Cerebellar cortex (tissue), 1 donor: ENCODE data around the gene ZBTB32.

Source experiments
- DNase-seq: peaks from one replicate; pipeline ENCODE4 v3.0.0-alpha.2; 2015; ENCODE audit warnings: low spot score

ZBTB32 gene

DNA sequence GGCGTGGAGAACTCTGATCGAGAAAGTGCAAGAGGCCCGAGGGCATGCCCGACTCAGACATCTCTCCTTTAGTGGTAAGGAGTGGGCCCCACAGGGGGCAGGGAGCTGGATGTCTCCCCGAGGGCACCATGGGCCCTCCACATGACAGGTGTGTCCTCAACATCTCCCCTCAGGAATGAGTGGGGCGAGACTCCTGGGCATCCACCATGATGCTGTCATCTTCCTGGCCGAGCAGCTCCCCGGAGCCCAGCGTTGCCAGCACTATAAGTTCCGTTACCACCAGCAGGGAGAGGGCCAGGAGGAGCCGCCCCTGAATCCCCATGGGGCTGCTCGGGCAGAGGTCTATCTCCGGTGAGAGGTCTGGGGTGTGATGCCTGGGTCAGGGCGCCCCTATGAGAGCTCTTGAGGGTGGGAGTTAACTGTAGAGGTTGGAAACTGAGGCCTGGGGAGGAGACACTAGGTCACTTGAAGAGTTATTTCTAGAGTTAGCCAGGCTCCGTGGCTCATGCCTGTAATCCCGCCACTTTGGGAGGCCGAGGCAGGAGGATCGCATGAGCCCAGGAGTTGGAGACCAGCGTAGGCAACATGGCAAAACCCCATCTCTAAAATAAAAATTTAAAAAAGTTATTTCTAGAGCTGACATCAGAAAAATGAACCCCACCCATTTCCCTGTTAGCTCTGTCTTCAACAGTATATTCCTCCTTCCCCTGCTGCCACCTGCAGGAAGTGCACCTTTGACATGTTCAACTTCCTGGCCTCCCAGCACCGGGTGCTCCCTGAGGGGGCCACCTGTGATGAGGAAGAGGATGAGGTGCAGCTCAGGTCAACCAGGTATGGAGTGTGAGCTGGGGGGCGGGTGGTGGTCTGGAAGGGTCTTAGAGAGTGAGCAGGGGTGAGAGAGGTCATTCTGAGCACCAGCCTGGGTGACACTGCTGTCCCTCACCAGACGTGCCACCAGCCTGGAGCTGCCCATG, 32.8 kb downstream of the ZBTB32 start:
- no peak for DNase-seq

DNA sequence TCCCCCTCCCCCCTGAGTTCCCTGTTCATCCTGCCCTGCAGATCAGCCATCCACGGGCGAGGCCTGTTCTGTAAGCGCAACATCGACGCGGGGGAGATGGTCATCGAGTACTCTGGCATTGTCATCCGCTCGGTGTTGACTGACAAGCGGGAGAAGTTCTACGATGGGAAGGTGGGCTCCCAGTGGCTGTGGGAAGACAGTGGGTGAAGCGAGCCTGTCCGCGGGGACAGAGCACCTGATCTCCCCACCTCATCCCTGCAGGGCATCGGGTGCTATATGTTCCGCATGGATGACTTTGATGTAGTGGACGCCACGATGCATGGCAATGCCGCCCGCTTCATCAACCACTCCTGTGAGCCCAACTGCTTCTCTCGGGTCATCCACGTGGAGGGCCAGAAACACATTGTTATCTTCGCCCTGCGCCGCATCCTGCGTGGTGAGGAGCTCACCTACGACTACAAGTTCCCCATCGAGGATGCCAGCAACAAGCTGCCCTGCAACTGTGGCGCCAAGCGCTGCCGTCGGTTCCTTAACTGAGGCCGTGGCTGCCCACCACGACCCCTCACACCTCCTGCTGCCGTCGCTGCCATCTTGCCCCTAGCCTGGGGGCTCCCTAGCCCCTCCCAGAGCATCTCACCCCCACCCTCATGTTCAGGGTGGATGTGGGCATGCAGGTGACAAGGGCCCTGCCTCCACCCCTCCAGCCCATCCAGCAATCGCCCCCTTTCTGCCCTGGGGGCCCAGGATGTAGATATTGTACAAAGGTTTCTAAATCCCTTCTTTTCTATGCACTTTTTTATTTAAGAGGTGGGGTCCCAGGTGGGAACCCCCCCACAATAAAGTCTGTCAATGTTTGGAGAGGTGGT, 33.9 kb downstream of the ZBTB32 start:
- no peak for DNase-seq

GRCh38 chr19:35738887-35739229, 34.5 kb downstream of the ZBTB32 start:
- DNase-seq = no peak

DNA sequence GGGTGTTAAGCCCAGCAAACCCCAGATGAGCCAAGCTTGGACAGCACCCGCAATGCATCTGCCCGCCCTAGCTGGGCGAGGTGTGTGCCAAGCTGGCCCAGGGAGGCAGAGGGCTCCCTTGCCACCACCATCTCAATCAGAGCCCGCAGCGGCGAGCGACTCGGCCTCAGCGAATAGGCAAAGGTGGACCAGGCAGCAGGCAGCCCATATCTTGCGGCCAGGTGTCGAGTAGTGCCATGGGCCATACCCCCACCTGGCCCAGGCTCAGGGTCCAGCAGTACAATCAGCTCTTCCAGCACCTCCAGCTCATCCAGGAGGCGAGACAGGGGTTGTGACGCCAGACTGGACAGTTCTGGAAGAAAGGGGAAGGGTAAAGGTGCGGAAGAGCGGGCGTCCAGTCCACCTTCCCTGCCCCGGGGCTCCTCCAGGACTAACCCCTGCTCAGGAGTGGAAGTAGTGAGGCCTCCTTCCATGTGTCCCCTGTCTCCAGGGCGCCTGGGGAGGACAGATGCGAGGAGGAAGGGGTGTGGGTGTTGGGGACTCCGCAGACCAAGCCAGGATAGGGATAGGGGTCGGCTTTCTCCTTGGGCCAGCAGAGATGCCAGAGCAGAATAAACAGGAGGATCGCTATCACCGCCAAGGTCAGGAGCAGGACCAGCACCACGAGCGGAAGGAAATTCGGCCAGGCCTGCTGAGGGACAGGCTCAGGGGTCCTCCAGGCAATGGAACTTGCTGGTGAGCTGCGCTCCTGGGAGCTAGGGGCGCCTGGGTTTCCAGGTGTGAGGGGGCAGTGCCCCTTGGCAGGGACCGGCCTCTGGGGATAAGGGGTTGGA, 35.1 kb downstream of the ZBTB32 start:
- no peak for DNase-seq

GRCh38 chr19:35740108-35740422, 35.7 kb downstream of the ZBTB32 start:
- no peak for DNase-seq

- DNase-seq = peak; percentile 98
Observed at GRCh38 chr19:35740423-35741202, 36.3 kb downstream of the ZBTB32 start.

GRCh38 chr19:35741203-35741515, 36.8 kb downstream of the ZBTB32 start:
- no peak for DNase-seq

- no peak for DNase-seq
Observed at GRCh38 chr19:35742121-35742724, 37.9 kb downstream of the ZBTB32 start, which contains the start of gene IGFLR1. IGFLR1 (minus strand) TSS chr19:35742452; CDS start chr19:35741180, 1,272 bp downstream.

DNA sequence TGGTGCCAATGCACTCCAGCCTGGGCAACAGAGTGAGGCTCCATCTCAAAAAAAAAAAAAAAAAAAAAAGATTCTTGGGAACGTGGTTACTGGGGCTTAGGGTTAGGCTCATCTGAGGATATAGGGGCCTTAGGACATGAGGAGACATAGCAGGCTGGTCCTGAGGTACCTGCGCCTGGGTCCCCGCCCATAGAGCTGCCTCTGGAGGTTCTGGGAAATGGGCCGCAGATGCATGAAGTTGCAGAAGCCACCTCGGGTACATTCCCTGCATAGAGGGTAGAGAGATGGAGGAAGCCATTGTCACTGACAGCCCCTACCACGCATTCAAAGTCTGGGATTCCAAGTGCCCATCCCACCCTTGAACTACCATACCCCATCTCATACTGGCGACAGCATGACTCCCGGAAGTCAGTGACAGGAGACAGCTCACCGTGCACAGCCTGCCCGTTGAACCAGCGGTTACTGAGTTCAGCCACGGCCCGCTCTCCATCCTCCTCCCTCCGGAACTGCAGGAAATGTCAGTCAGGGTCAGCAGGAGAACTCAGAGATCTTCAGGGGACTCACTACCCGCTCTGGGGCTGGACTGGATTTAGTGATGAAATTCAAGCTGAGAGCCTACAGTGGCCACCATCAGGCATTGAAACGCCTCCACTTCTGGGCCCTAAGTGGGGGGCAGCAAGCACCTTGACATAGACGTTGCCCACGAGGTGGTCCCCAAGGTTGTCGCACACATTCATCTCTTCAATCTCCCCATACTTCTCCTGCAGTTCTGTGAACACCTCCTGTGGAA, 39.5 kb downstream of the ZBTB32 start:
- no peak for DNase-seq

DNA sequence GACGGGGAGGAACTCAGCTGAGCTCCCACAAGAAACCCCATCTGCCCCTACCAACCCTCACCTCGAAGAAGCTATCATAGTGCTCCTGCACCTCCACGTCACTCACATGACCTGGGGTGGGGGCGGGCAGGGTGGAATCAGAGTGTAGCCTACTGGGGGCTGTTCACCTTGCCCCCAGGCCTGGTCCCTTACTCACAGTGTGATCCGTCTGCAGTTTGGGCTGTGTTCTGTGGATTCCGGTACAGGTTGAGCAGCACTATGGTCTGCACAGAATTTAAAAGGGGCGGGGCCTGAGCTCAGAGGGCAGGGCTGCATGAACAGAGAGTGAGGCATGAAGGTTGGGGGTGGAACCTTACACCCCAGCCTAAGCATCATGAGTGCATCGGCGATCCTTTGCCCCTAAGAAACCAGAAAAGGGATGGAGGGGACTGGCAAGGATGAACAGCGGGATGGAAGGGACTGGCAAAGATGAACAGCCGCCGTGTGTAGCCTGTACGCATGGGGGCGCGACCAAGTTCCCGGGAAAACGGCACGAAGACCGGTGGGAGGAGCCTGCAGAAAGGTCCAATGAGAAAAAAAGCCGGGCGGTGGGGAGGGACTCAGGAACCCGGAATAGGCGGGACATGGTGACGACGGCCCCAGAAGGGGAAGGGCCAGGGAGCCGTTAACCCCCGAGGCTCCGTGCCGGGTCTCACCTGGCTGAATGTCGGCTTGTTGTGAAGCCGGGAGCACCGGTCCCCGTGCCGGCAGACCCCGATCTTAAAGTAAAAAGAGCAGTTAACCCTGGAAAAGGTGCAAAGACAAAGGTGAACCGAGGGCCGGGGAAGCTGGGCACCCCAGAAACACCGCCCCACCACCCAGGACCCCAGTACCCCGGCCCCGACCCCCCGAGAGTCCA, 40.3 kb downstream of the ZBTB32 start:
- peak; percentile 98 for DNase-seq

GRCh38 chr19:35745328-35746086, 41.1 kb downstream of the ZBTB32 start, which contains the start of the genes PSENEN and U2AF1L4:
PSENEN (plus strand) TSS chr19:35745651; CDS start chr19:35745931, 280 bp downstream.
U2AF1L4 (minus strand) TSS chr19:35745418; CDS start chr19:35745391, 27 bp downstream.
- DNase-seq = peak; percentile 100

- no peak for DNase-seq
Observed at GRCh38 chr19:35746087-35746462, 41.7 kb downstream of the ZBTB32 start.

DNA sequence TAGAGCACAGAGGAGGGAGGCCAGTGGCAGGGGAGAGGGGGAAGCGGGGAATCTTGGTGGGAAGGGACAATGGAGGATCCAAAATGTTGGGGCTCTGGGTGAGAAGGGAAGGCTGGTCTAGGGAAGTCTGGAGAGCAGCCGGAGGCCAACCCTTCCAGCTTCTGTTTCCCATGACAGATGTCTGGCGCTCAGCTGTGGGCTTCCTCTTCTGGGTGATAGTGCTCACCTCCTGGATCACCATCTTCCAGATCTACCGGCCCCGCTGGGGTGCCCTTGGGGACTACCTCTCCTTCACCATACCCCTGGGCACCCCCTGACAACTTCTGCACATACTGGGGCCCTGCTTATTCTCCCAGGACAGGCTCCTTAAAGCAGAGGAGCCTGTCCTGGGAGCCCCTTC, 42.2 kb downstream of the ZBTB32 start:
- DNase-seq = no peak

DNA sequence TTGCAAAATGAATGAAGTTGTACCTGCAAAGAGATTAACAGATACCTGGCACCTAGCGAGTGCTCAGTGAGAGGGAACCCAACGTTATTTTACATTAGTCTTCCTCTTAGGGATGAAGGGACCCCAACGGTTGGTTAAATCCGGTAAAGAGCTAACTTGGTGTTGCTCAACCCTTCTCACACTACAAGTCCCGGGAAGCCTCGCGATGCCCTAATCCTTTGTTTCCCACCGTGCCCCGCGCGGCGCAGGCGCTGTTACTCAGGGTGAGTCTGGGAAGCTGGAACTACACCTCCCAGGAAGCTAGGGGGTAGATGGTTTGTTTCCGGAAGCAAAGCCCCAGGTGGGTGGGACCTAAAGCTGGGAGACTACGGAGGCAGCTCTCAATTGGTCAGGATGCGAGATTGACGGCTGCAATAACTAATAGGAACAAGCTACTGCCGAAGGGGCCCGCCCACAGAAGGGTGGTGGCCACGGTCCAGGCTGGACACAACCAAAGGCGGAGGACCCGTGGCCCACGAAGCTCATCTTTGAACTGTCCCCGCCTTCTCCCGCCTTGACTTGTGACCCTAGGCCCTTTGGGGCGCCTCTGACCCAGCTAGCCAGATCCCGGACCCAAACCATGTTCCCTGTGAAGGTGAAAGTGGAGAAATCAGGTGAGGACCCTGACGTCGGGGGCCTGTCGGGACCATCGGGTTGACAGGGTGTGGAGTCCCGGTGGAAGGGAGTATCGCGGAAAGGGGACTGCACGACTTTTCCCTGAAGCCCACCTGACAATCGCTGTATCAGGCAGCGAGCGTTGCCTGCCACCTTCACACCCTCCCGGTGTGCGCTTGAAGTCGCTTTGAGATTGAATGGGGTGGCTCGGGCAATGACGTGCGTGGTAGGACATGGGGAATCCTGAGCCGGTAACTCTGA, 44.0 kb downstream of the ZBTB32 start, which contains the start of gene LIN37:
Gene LIN37, plus strand, starts transcription at position 471 of the 915 bp plus-strand sequence. Its CDS starts 149 bp downstream, at position 620.
- peak; percentile 100 for DNase-seq

- no peak for DNase-seq
Observed at GRCh38 chr19:35750167-35750566, 45.8 kb downstream of the ZBTB32 start.

DNA sequence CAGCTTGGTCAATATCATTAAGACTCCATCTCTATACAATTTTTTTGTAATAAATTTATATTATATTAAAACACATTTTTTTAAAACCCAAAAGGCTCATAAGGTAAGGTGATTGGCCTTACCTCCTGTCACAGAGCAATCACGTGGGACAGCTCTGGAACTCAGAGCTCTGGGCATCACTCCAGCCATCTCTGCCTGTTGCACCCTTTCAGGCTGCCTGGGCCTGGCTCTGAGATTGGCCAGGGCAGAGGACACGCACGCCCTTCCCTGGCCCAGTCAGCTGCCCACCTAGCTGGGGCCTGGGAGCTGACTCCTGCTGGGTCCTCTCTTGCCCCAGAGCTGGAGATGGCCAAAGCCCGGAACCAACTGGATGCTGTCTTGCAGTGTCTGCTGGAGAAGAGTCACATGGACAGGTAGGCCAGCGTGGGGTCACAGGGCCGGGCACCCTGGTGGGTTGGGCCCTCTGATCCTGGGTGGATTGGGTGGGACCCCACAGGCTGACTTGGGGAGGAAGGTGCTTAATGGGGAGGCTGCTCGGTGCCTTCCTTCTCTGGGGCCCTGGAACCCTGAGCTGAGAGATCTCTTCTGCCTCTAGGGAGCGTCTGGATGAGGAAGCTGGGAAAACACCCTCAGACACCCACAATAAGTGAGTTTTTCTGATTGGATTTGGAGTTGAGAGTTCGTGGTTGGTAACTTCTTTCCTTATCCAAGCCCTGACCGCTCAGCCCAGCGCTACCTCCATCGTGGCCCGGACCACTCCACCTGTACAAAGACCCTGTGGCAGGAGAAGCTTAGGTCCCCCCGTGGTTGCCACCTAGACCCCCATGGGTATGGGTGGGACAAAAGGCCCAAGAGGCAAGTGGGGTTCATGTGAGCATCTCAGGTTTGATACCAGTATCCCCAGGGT, 47.7 kb downstream of the ZBTB32 start:
- no peak for DNase-seq
